ENCODE measurements around the gene MYBPC1. TPM values are rescaled to one million over a fixed set of nuclear protein-coding genes. Genes with fewer than 3 reads are reported as not detected.

The MYBPC1 gene
- total and polyA plus RNA-seq, 2 of the 13 experiments (the other 11 are each of a cell fraction or from before 2014, with no cell fraction given) = 0.31 to 0.53 TPM

- TF ChIP-seq ZNF512B (CRISPR knock-in tag; IDR thresholded peaks at IDR 0.05; ENCODE audit: borderline replicate concordance) (no peak), RXRB (CRISPR knock-in tag; IDR thresholded peaks at IDR 0.05; ENCODE audit: borderline replicate concordance) (peak; percentile 36; the same call in 1 of the 2 replicates), CREM (IDR thresholded peaks at IDR 0.05) (peak; percentile 53; the same call in 1 of the 2 replicates), CREM (CRISPR knock-in tag; IDR thresholded peaks at IDR 0.05) (no peak), ZNF256 (CRISPR knock-in tag; conservative IDR thresholded peaks at IDR 0.05) (no peak), ZFP1 (CRISPR knock-in tag; IDR thresholded peaks at IDR 0.05) (peak; percentile 98), ZNF7 (CRISPR knock-in tag; IDR thresholded peaks at IDR 0.05) (peak; percentile 99), HNF4A (CRISPR knock-in tag; IDR thresholded peaks at IDR 0.05) (peak; percentile 87), ZNF12 (CRISPR knock-in tag; IDR thresholded peaks at IDR 0.05) (peak; percentile 75), NONO (IDR thresholded peaks at IDR 0.05) (no peak), NONO (CRISPR knock-in tag; conservative IDR thresholded peaks at IDR 0.05) (no peak), ZBTB21 (CRISPR knock-in tag; IDR thresholded peaks at IDR 0.05) (no peak), ZNF546 (CRISPR knock-in tag; conservative IDR thresholded peaks at IDR 0.05) (no peak), ZNF614 (CRISPR knock-in tag; IDR thresholded peaks at IDR 0.05; ENCODE audit: borderline replicate concordance) (0 out of 2 replicates have a peak, but pooled peaks have one; percentile 40), HMG20A (CRISPR knock-in tag; IDR thresholded peaks at IDR 0.05; ENCODE audit: borderline replicate concordance) (peak; percentile 73; the same call in 1 of the 2 replicates), PCBP1 (IDR thresholded peaks at IDR 0.05; ENCODE audit: borderline replicate concordance, low read depth, low read length) (no peak), ZNF224 (CRISPR knock-in tag; IDR thresholded peaks at IDR 0.05) (no peak), RAD21 (CRISPR knock-in tag; IDR thresholded peaks at IDR 0.05) (0 out of 2 replicates have a peak, but pooled peaks have one; percentile 10), ZNF407 (CRISPR knock-in tag; IDR thresholded peaks at IDR 0.05; ENCODE audit: not compliant biosample characterization) (no peak), AHR (CRISPR knock-in tag; IDR thresholded peaks at IDR 0.05) (no peak), IRF2 (CRISPR knock-in tag; IDR thresholded peaks at IDR 0.05) (0 out of 2 replicates have a peak, but pooled peaks have one; percentile 19)
These were observed 58.7 kb downstream of the MYBPC1 start (continued) for GRCh38 chr12:101653503-101653902.
